LoVo (cell line): ENCODE data around the gene TRIP13.
"Not testable (repeated sequence)": the region's sequence is repeated elsewhere in the genome, so short reads cannot be mapped to it uniquely, and the experiment has no call there.

ENCODE experiments used
- DNase-seq: peaks from one replicate; pipeline ENCODE4 v3.0.0-alpha.2; 2016; ENCODE audit warnings: low spot score

Gene TRIP13

DNA sequence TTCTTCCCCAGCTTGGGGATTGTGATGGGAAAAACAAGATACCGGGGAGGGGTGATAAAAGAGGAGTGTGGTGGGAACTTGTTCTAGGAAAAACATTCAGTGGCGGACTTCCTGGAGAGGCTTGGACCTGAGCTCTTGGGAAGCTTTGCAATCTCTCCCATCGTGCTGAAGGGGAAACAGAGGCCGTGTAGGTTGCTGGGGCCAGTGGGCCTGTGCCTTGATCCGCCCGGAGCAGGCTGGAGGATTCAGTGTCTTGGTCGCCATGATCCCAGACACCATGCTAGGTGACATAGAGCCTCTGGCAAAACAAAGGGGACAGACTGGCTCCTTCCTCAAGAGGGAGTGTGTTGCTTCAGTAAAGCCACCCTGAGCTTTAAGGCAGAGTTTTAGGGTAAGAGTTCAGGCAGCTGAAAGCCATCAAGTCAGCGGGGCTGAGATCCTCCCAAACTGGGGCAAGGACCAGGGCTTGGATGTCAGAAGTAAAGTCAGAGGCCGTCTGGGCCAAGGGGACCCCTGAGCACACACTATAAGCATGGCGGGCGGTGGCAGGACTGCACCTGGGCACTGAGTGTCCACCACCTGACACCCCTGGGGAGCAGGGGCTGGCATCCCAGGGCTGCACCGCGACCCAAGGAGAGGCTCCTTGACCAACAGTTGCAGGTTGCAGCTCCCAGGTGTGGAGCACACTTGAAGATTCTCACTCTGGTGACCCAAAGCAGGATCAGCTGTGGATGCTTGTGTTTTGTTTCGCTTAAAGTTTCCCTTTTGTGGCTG, 44.7 kb downstream of the TRIP13 start:
- DNase-seq: no peak

GRCh38 chr5:939368-939767, 46.7 kb downstream of the TRIP13 start:
- DNase-seq: no peak

GRCh38 chr5:940741-941140, 48.1 kb downstream of the TRIP13 start:
- DNase-seq: not testable (repeated sequence)

DNA sequence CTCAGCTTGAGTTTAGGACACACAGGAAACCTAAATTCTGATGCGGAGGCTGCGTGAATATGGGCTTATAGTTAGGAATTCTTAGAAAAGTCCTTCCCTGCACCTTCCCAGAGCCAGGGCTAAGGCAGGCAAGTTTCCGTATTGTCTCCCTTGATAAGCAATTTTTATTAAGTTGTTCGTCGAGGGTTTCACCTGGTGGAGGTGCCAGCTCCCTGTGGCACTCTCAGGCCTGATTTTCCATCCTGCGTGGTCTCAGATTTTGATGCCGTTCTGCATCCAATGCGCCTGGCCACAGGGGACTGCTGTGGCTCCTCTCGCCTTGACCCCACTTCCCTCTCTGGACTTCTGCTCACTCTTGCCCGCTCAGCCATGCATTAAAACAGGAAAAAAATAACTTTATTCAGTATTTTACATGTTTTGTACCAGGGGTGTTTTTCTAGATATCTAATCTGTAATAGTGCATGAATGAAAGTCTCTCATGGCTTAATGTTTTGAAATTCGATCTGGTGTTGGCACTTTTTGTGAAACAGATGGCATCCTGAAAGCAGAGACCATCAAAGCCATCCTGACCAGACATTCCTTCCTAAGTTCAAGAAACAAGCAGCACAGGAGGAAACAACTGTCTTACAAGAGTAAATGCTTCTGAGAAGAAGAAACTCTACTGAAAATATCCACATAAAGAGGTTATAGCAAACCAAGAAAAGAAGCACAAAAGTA, 50.7 kb downstream of the TRIP13 start:
- DNase-seq: no peak

DNA sequence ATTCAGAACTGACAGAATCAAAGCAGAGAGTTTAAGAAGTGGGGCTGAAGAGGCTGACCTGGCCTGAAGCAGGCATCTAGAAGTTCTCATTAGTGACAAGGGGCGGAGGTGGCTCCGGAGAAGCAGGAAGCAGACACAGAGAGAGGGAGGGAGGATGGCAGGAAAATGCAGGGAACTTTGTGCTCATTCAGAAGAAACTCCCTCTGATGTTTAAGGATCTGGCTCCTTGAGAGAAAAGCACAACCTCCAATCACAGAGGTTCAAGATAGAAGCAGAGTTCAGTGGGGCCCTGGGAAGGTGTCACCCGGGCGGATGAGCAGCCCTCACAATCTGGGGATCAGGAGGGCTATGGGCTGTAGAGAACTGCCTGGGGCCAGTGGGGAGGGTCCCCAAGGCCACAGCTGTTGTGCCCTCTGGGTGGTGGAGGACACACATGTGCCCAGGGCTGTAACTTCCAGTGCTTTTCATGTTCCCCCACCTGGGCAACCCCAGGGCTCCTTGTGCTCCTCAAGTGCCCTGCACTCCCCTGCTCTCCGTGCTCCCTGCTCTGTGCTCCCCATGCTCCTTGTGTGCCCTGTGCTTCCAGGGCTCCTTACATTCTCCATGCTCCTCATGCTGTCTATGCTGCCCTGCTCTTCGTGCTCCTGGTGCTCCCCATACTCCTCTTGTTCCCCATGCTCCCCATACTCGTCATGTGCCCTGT, 51.4 kb downstream of the TRIP13 start:
- no peak for DNase-seq

GRCh38 chr5:944621-944927, 51.9 kb downstream of the TRIP13 start:
- no peak for DNase-seq

- DNase-seq: no peak
These were observed 52.5 kb downstream of the TRIP13 start for GRCh38 chr5:944992-945685.

DNA sequence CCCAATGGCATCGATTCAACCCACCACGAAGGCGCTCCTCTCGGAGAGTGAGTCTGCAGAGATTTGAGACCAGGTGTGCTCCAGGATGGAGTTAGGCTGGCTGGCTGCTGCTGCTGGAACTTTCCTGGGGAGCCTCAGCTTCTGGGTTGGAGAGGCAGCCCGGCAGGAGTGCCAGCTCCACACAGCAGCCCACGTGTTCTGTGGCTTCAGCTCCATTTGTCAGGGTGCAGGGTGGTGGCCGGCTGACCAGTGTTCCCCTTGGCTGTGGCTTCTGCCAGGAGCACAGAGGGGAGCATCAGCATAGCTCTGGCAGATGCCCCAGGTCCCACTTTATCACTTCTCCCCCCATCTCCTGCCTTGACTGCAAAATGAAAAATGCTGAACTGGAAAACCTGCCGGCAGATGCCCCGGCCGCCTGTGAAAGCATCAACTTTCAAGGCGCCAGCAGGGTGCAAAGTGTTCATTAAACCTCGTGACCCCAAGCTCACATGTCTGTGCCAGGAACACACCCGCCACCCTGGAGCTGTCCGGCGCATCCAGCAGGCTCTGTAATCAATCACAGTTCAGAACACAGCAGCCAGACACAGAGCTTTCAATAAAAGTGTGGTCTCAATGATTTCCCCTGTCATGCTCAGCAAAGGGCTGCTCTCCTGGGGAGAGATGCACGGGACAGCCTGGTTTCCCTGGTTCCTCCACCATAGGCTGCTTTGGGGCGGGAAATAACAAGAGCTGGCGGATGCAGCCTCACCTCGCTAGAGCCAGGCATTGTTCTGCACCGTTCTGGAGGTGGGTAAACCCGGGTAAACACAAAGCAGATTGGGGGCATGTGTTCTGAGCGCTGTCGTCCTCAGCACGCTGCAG, 53.2 kb downstream of the TRIP13 start:
- no peak for DNase-seq

GRCh38 chr5:946720-947625, 54.3 kb downstream of the TRIP13 start:
- DNase-seq: no peak

GRCh38 chr5:947626-948471, 55.2 kb downstream of the TRIP13 start:
- no peak for DNase-seq

- no peak for DNase-seq
These were observed 56.0 kb downstream of the TRIP13 start for GRCh38 chr5:948472-949274.

DNA sequence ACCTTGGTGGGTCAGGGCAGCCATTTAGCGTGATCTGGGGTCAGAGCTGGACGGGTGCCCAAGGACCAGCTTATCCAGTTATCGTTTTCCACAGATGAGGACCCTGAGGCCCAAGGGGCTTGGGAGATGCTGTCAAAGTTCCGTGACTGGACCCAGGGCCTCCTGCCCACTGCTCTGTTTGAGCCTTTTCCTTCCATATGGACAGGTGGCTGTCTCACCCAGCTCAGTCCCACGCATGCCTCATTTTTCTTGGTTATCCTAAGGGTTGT, 56.5 kb downstream of the TRIP13 start:
- DNase-seq: no peak

DNA sequence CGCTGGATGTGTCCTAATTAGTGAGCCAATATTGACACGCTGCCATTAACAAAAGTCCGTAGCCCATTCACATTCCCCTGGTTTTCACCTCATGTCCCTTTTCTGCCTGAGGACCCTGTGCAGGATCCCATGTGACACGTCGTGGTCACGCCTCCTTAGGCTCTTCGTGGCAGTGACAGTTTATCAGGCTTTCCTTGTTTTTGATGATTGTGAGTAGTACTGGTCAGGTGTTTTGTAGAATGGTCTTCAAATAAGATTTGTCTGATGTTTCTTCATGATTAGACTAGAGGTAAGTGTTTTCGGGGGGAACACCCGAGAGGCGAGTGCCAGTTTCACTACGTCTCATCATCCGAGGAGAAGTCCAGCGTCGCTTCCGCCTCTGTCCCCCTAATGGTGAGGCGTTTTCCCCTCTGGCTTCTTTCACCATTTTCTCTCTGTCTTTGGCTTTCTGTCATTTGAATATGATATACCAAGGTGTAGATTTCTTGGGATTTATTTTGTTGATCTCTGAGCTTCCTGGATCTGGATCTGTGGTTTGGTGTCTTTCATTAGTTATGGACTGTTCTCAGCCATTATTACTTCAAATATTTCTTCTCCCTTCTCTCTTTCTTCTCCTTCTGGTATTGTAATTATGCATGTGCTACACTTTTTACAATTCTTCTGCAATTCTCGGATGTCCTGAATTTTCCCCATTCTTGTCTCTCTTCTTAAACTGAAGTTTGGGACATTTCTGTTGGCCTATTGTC, 57.3 kb downstream of the TRIP13 start:
- DNase-seq: no peak

GRCh38 chr5:951940-952596, 59.4 kb downstream of the TRIP13 start:
- DNase-seq: no peak

GRCh38 chr5:952597-953271, 60.0 kb downstream of the TRIP13 start:
- DNase-seq: no peak

DNA sequence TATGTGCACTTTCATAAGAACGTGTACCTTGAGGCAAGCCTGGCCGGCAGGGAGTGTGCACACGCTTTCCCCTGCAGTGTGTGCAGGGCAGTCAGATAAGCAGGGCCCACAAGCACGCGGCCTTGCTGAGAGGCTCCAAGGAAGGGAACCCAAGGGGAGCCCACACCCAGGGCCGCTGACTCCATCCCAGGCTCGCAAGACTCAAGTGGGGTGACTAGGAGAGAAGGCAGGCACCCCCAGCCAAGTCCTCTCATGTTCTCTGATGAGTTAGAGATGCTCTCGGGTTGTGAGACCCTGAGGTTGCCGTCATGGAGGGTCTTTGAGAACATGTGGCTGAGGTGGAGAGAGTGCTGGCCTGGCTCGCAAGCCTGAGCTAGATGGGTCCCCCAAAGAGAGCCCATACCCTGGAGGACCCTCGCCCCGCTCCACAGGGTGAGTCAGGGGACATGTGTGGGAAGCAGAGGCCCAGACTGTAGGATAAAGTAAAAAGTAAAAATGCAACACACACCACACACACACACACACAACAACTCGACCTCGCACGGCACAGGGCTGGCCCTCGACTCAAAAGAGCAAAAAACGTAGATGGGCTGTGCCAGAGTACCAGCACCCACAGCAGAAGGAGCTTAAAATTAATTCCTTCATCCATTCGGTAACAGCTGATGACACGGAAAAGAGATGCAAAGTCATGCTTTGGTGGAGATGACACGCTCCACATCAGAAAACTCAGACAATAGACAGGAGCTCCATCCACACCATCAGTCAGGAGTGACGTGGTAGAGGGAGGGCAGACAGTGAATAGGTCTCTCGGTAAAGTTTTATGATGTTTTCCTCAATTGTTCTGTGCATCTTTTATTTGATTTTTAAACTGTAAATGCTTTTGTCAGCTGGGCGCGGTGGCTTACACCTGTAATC, 61.1 kb downstream of the TRIP13 start:
- no peak for DNase-seq
